Heart right ventricle (tissue), 16 donors: ENCODE measurements around the gene IL17RA. TPM values are rescaled to one million over a fixed set of nuclear protein-coding genes. Genes with fewer than 3 reads are reported as not detected.

Experiments used
- ATAC-seq, 8 donors: fragments of 200-7000 bp; cut with Tn5 transposase; one replicate each; pipeline ENCODE4 v1.9.1; 2020; ENCODE audit warnings: mild to moderate bottlenecking in 8 of 8, moderate library complexity in 8 of 8, moderate number of reproducible peaks in 1 of 8
- DNase-seq, 2 donors: peaks; one replicate each; pipeline ENCODE4 v3.0.0-alpha.2; 2020
- H3K27ac ChIP-seq, 10 donors: fragments of 200-600 bp; sonication (generic) in 2 of 10; one replicate each; pipeline versions ENCODE4 v1.5.0 to v1.8.0; 2020 to 2022; ENCODE audit warnings: mild to moderate bottlenecking in 3 of 10
- H3K27me3 ChIP-seq, 7 donors: fragments of 200-600 bp; one replicate each; pipeline ENCODE4 v1.8.0; 2021 to 2022; ENCODE audit warnings: mild to moderate bottlenecking in 2 of 7
- H3K36me3 ChIP-seq, 9 donors: fragments of 200-600 bp; sonication (generic) in 1 of 9; one replicate each; pipeline versions ENCODE4 v1.5.0 to v1.8.0; 2020 to 2022; ENCODE audit warnings: mild to moderate bottlenecking in 2 of 9
- H3K4me1 ChIP-seq, 9 donors: fragments of 200-600 bp; sonication (generic) in 1 of 9; one replicate each; pipeline versions ENCODE4 v1.5.0 to v1.8.0; 2020 to 2022; ENCODE audit warnings: mild to moderate bottlenecking in 4 of 9
- H3K4me3 ChIP-seq, 10 donors: fragments of 200-600 bp; sonication (generic) in 2 of 10; one replicate each; pipeline versions ENCODE4 v1.5.0 to v1.8.0; 2020 to 2022; ENCODE audit warnings: mild to moderate bottlenecking in 7 of 10, moderate library complexity in 2 of 10
- H3K9me3 ChIP-seq, 11 donors: fragments of 200-600 bp in 10 of 11; sonication (generic) in 2 of 11; one replicate each; pipeline versions ENCODE4 v1.5.0 to v1.8.0; 2013 to 2022; ENCODE audit warnings: mild to moderate bottlenecking in 2 of 11, control low read depth in 1 of 11, moderate library complexity in 1 of 11
- WGBS, 2 donors: extraction: QIAGEN DNeasy Blood & Tissue Kit; methylation state at CpG; one replicate each; pipeline ENCODE4 v1.1.7; 2013; ENCODE audit warnings: inconsistent platforms in 1 of 2; 5-methylcytosine and 5-hydroxymethylcytosine counted together
- intact Hi-C, 10 donors: fragments of 100-400 bp; cut with DNase I; formaldehyde crosslinking; loops; one replicate each; pipeline versions ENCODE4 v1.11.1 to v1.14.2; 2022
- polyA plus RNA-seq, 2 donors: library from polyadenylated mRNA; stranded (reverse); fragments of 200-250 nt; gene quantifications; one replicate each; pipeline ENCODE4 v1.2.3, GENCODE V29; 2013
- total RNA-seq, 10 donors: library from RNA; stranded (reverse); fragmentation: NEBNext Ultra II Directional in 3 of 10; extraction: Animal tissue kit (Norgen Biotek cat#: 25700) in 3 of 10; gene quantifications; one replicate each; pipeline versions ENCODE4 v1.2.1 to v1.2.4, GENCODE V29; 2021 to 2023
- TF ChIP-seq, protein P1 (sequence below), 9 donors: fragments of 200-600 bp; sonication (generic) in 2 of 9; IDR thresholded peaks; one replicate each; pipeline versions ENCODE4 v1.5.0 to v1.8.0; 2021 to 2022; ENCODE audit warnings: antibody characterized with exemption in 9 of 9, mild to moderate bottlenecking in 5 of 9, moderate library complexity in 1 of 9
- donor health status: Arrhythmogenic right ventricular cardiomyopathy.
- donor health status: ischemic (EF 13 %, LVEDD 7.1; RV severe dilation, severe dysfunction).
- donor health status: healthy with polysubstance abuse.
- donor health status: DM: no; HTN: yes; CAD: no.
- donor health status: DM: no; HTN: no; CAD: no.
- donor health status: ischemic (EF 25% LVEDD 6.9; RV normal size, moderate dysfunction).
- donor health status: ischemic (EF 25% LVEDD 5.7; RV mildly dilated, moderate dysfunction).
- donor health status: healthy.
- donor health status: DM: yes; HTN: yes; CAD: no.
- donor health status: Ischemic cardiomyopathy.
- donor health status: ischemic (EF 35%, LVEDD 5.7; RV mildly dilated, moderate dysfunction).
- donor health status: nonischemic (EF 11% LVEDD 7.7; RV severe dilation, severe dysfunction).
- donor health status: DM: yes; HTN: yes; CAD: no.
- donor health status: PGD.
- donor health status: ischemic (EF 29% LVEDD 5.4; RV normal size, mild dysfunction).
- donor health status: nonischemic (EF 23%, LVEDD 6.1; RV moderate dilation, normal function).

IL17RA gene
- total and polyA plus RNA-seq, 12 donors = 4.0 to 15.9 (median 5.4) TPM

DNA sequence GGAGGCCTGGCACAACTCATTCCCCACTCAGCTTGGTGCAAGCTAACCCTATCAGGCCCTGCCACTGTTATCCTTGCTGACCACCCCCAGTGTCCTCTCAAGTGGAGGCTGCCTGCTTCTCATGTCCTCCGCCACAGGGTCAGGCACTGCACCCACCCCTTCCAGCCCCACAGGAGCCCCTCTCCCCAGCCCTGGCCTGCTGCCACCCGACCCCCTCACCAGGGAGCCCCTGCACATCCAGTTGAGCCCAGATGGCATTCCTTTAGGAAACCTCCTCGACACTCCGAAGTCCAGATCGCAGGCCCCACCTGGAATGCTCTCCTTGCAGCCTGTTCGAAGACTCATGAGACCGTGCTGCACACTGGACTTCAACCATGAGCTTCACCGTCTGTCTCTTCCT lies 28.0 kb upstream of the IL17RA start:
- H3K27me3 ChIP-seq = peaks cover 0 to 4% (median 0%) of the 10 kb centered on the region in 7 donors
- WGBS, 2 donors = 74 to 79% methylated on average over 8 of the region's 8 CpGs
- intact Hi-C loops = loop anchor here in 6 of 10 donors (2.0 to 5.0 kb wide), 3 partner anchors 125 to 140 kb away; no protein-coding TSS in a partner anchor
- H3K27ac ChIP-seq = no peak overlapping the region
- ATAC-seq (no peak), DNase-seq (no peak)
- H3K4me1 ChIP-seq = peaks cover 0 to 4% (median 0%) of the 10 kb centered on the region in 9 donors
- no peaks in the 10 kb centered on the region for H3K36me3 ChIP-seq
- no peak overlapping the region for H3K4me3 ChIP-seq
- TF ChIP-seq, protein P1, sequence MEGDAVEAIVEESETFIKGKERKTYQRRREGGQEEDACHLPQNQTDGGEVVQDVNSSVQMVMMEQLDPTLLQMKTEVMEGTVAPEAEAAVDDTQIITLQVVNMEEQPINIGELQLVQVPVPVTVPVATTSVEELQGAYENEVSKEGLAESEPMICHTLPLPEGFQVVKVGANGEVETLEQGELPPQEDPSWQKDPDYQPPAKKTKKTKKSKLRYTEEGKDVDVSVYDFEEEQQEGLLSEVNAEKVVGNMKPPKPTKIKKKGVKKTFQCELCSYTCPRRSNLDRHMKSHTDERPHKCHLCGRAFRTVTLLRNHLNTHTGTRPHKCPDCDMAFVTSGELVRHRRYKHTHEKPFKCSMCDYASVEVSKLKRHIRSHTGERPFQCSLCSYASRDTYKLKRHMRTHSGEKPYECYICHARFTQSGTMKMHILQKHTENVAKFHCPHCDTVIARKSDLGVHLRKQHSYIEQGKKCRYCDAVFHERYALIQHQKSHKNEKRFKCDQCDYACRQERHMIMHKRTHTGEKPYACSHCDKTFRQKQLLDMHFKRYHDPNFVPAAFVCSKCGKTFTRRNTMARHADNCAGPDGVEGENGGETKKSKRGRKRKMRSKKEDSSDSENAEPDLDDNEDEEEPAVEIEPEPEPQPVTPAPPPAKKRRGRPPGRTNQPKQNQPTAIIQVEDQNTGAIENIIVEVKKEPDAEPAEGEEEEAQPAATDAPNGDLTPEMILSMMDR (IDR thresholded peaks at IDR 0.05) = no peak
- H3K9me3 ChIP-seq = no peaks in the 10 kb centered on the region

DNA sequence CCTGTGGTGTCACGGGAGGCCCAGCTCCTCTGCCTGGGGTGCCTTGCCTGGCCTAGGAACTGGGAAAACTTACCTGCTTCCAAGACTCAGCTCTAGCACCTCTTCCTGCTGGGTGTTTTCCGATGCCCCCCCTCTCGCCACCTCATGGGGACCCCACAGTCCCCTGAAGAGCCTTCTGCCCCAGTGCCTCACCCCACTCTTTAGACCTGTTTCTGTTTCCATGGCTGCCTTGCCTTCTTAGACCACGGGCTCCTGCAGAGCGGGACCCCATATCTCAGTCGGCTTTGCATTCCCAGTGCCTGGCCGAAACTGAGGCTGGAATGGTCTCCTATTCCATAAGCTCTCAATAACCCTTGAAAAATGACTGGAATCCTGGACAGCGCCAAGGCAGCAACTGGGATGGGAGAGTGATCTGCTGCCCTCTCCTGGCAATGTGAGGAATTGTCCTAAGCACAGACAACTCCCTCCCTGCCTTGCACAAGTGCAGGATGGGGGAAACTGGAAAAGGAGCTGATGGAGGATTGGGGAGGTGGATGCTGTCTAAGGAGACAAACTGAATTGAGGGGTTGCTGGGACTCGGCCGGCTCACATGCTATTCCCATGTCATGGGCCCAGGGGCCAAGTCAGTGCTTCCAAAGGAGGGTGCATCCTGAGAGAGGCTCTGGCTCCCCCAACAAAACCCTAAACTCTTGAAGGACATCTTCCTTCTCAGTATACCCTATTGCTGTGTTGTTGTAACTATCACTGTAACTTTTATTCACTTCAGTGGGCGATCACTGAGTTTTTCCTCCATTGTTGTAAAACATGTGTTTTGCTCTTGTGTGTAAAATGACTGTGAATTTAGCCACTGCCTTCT lies 26.6 kb upstream of the IL17RA start:
- Histone ChIP-seq H3K9me3 (no peaks in the 10 kb centered on the region), H3K4me1 (peaks cover 0 to 7% (median 0%) of the 10 kb centered on the region in 9 donors), H3K36me3 (no peaks in the 10 kb centered on the region), H3K27me3 (peaks cover 0 to 4% (median 0%) of the 10 kb centered on the region in 7 donors), H3K27ac (no peak overlapping the region), H3K4me3 (no peak overlapping the region)
- intact Hi-C loops = loop anchor here in 9 of 10 donors (1.0 to 5.0 kb wide), 4 partner anchors 126 to 141 kb away; no protein-coding TSS in a partner anchor
- 26% methylated on average over 11 of the region's 11 CpGs for WGBS, 2 donors
- ATAC-seq (peak; percentile 56 to 88 (median 85)), DNase-seq (peak; percentile 23 to 65)
- TF ChIP-seq, protein P1 (IDR thresholded peaks at IDR 0.05) = peak; percentile 75 to 94 (median 92)

DNA sequence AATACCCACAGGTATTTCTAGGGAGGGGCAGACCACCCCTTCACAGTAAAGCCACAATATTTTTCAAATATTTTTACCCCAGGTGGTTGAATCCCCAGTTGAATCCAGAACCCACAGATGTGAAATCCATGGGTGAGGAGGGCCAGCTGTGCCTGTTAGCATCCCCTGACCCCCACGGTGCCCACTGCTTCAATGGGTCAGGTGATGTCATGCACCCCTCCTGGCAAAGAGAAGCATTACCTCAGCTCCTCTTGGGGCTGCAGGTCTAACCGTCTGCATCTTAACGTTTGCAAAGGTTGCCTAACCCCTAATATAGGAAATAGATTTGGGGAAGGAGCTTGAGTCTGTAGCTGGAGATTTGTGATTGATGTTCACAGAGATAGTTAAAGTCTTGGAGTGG lies 24.7 kb upstream of the IL17RA start:
- TF ChIP-seq, protein P1 (IDR thresholded peaks at IDR 0.05) = no peak
- no peak for ATAC-seq
- Histone ChIP-seq H3K36me3 (no peaks in the 10 kb centered on the region), H3K27ac (no peak overlapping the region), H3K9me3 (no peaks in the 10 kb centered on the region), H3K27me3 (peaks cover 0 to 4% (median 0%) of the 10 kb centered on the region in 7 donors), H3K4me3 (no peak overlapping the region), H3K4me1 (peaks cover 0 to 25% (median 10%) of the 10 kb centered on the region in 9 donors)
- WGBS, 2 donors = 33 to 45% methylated on average over 3 of the region's 3 CpGs
- intact Hi-C loops = no loop called here
- DNase-seq = no peak

DNA sequence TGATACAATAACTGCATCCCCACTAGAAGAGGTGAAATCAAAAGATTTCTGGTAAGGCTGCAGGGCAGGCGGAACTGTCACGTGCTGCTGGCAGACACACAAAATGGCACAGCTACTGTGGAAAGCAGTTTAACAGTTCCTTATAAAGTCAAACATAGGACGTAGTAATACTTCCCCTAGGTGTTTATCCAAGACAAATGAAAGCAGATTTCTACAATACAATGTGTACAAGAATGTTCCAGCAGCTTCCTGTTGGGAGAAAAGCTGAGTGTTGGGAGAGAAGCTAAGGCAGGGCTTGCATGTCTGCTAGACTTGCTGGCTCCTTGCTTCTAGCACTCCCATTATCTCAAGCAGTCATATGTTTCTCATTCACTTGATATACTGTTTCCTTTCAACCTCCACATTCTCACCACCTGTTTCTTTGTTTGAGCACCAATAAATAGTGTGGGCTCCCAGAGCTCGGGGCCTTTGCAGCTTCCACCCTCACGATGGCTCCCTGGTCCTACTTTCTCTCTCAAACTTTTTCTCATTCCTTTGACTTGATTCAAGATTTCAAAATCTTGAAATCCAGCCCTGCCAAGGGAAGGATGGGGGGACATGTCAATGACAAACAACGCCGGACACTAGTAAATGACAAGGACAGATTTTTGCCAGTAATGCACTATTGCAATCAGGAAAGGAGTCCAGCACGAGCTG lies 21.2 kb upstream of the IL17RA start:
- Histone ChIP-seq H3K27me3 (peaks cover 0 to 4% (median 0%) of the 10 kb centered on the region in 7 donors), H3K4me1 (peaks cover 0 to 26% (median 9%) of the 10 kb centered on the region in 9 donors), H3K36me3 (no peaks in the 10 kb centered on the region), H3K9me3 (no peaks in the 10 kb centered on the region), H3K27ac (peak overlapping the region in 7 of 10 donors; percentile 12 to 56 (median 37)), H3K4me3 (no peak overlapping the region)
- peak in 1 of 2 donors; percentile 23 for DNase-seq
- intact Hi-C loops = no loop called here
- 35 to 42% methylated on average over 8 of the region's 8 CpGs for WGBS, 2 donors
- TF ChIP-seq, protein P1 (IDR thresholded peaks at IDR 0.05) = peak in 1 of 9 donors; percentile 18
- ATAC-seq = peak in 7 of 8 donors; percentile 22 to 87 (median 61)
